Nephron progenitor cell (in vitro differentiated cells): ENCODE data around the gene CARD10.
"Not testable (repeated sequence)": the region's sequence is repeated elsewhere in the genome, so short reads cannot be mapped to it uniquely, and the experiment has no call there.

ENCODE experiments used
- DNase-seq: peaks from one replicate; pipeline ENCODE4 v3.0.0; 2021
- H3K27ac Mint-ChIP-seq: 2 replicates; pipeline ENCODE4 v1.8.0; 2021; ENCODE audit warnings: mild to moderate bottlenecking, moderate library complexity, mixed read lengths
- H3K27me3 Mint-ChIP-seq: 2 replicates; pipeline ENCODE4 v1.8.0; 2021; ENCODE audit warnings: mild to moderate bottlenecking, low read depth, mixed read lengths; ENCODE audit not compliant: poor library complexity
- H3K36me3 Mint-ChIP-seq: 2 replicates; pipeline ENCODE4 v1.8.0; 2021; ENCODE audit warnings: low read depth, mixed read lengths
- H3K4me1 Mint-ChIP-seq: 2 replicates; pipeline ENCODE4 v1.8.0; 2021; ENCODE audit warnings: mixed read lengths
- H3K4me3 Mint-ChIP-seq: 2 replicates; pipeline ENCODE4 v1.8.0; 2021; ENCODE audit warnings: mild to moderate bottlenecking, moderate library complexity, mixed read lengths
- H3K9me3 Mint-ChIP-seq: 2 replicates; pipeline ENCODE4 v1.8.0; 2021; ENCODE audit warnings: mild to moderate bottlenecking, moderate library complexity, mixed read lengths
- TF ChIP-seq, protein P1 (sequence below): fragments of 200-600 bp; sonication (generic); IDR thresholded peaks from 2 replicates; pipeline ENCODE4 v1.5.0; 2021; ENCODE audit warnings: antibody characterized with exemption

CARD10 gene

DNA sequence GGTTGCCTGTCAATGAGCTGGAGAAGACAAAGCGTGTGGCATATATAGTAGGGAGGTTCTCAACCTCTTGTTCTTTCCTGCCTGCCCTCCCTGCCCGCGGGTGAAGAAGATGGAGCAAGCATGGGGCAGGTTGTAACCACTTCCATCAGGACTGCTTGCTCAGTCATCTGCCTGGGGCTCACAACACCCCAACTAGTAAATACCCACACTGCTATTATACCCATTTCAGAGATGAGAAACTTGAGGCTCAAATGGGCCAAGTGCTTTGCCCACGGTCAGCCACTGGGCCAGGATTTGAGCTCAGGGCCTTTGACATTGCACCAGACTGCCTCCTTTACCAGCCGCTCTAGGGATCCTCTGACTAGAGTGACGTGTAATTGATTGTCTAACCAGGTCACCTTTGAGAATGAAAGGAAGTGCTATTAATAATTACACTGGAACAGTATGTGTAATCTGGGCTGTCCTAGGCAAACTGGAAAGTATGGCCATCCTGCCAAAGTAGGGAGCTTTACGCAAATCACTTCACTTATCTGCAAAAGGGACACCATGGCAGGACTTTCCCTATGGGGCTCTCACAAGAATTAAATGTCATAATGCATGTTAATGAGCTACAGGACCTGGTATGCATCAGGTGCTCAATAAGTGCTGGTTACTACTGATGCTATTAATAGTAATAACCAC is 38.2 kb upstream of the CARD10 start:
- Mint-ChIP-seq H3K27ac (peak overlapping the region; percentile 61), H3K4me1 (peaks cover 63% of the 10 kb centered on the region), H3K27me3 (peaks cover 15% of the 10 kb centered on the region), H3K4me3 (no peak overlapping the region), H3K36me3 (no peaks in the 10 kb centered on the region), H3K9me3 (no peaks in the 10 kb centered on the region)
- DNase-seq, result no peak
- TF ChIP-seq, protein P1, sequence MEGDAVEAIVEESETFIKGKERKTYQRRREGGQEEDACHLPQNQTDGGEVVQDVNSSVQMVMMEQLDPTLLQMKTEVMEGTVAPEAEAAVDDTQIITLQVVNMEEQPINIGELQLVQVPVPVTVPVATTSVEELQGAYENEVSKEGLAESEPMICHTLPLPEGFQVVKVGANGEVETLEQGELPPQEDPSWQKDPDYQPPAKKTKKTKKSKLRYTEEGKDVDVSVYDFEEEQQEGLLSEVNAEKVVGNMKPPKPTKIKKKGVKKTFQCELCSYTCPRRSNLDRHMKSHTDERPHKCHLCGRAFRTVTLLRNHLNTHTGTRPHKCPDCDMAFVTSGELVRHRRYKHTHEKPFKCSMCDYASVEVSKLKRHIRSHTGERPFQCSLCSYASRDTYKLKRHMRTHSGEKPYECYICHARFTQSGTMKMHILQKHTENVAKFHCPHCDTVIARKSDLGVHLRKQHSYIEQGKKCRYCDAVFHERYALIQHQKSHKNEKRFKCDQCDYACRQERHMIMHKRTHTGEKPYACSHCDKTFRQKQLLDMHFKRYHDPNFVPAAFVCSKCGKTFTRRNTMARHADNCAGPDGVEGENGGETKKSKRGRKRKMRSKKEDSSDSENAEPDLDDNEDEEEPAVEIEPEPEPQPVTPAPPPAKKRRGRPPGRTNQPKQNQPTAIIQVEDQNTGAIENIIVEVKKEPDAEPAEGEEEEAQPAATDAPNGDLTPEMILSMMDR, result no peak

DNA sequence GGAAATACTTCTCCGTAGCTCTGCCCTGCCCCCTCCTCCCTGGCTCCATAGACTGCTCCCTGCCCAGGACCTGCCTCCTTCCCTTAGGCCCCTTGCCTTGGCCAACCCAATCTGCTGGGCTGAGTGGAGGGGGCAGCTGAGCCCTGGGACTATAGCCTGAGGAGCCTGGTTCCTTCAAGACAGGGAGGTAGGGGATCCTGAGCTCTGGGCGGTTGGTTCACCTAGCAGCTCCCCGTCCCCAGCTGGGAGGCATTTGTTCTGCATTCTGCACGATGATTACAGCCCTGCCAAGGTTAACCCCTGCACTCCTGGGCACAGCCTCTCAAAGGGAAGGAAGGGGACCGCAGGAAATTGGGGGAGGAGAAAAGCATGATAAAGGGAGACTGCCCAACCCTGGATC is 37.5 kb upstream of the CARD10 start:
- TF ChIP-seq, protein P1, result no peak
- peaks cover 7% of the 10 kb centered on the region for H3K27me3 Mint-ChIP-seq
- no peak overlapping the region for H3K4me3 Mint-ChIP-seq
- peaks cover 63% of the 10 kb centered on the region for H3K4me1 Mint-ChIP-seq
- peak; percentile 30 for DNase-seq
- no peak overlapping the region for H3K27ac Mint-ChIP-seq
- H3K9me3 Mint-ChIP-seq, result no peaks in the 10 kb centered on the region
- no peaks in the 10 kb centered on the region for H3K36me3 Mint-ChIP-seq

DNA sequence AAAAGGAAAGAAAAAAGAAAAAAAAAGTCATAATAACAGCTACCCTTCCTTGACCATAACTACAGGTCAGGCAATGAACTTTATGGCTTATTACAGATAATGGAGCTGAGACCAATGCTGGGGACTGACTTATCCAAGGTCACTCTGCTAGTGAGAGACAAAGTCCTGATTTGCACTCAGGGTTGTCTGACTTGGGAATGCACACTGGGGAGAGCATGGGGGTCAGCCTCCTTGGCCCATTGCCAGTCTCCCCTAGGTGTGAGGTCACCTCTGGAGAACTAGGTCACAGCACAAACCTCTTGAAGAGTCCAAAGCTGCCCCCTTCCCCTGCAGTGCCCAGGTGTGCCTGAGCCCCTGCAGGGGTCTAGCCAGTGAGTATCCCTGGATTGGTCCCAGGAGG is 35.8 kb upstream of the CARD10 start:
- Mint-ChIP-seq H3K36me3 (no peaks in the 10 kb centered on the region), H3K27ac (no peak overlapping the region), H3K27me3 (peaks cover 6% of the 10 kb centered on the region), H3K4me3 (no peak overlapping the region), H3K4me1 (peaks cover 75% of the 10 kb centered on the region), H3K9me3 (no peaks in the 10 kb centered on the region)
- TF ChIP-seq, protein P1, result no peak
- DNase-seq, result no peak

DNA sequence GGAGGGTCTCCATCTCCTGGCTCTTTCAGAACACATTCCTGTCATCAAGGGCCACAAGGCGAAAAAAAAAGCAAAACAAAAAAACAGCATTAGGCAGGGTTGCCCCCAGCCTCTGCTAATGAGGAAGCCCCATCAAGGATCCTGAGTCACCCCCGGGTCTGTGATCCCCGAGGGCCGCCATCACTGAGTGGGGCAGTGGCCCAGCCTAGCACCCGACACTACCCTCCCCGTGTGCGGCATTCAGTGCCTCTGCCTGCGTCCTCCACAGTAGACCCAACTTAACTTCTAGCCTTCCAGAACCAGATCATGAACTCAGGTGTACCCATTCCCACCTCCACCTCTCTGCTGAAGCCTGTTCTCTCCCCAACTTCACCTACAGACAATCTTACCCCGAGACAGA is 34.5 kb upstream of the CARD10 start:
- H3K36me3 Mint-ChIP-seq, result no peaks in the 10 kb centered on the region
- TF ChIP-seq, protein P1, result no peak
- peaks cover 4% of the 10 kb centered on the region for H3K27me3 Mint-ChIP-seq
- peaks cover 78% of the 10 kb centered on the region for H3K4me1 Mint-ChIP-seq
- no peak for DNase-seq
- no peaks in the 10 kb centered on the region for H3K9me3 Mint-ChIP-seq
- H3K27ac Mint-ChIP-seq, result no peak overlapping the region
- peak overlapping the region; percentile 12 for H3K4me3 Mint-ChIP-seq

DNA sequence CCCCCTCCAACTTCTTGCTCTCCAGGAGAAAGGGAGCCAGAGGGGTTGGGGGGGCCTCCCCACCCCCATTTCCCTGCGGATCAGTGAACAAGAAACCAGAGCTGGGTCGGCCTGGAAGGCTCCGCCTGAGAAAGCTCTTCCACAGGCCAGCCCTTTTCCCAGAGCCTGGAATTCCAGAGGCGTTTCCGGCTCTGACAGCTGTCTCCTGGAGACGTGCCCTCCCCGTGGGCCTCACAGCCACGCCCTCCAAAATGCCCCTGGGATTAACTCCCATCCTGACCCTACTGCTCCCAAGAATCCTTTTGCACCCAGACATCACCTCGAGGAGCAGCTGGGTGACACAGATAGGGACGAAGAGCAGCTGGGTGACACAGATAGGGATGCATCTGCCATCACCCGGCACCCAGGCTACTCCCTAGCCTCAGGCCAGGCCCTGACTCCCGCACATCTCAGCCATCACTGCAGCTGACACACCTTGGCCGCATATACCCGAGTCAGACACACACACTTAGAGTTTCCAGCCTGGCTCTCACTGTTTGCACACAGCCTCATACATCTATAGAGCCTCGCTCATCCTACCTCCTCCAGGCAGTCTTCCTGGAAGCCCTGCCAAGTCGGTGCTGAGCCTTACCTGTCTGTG is 33.4 kb upstream of the CARD10 start:
- H3K36me3 Mint-ChIP-seq, result no peaks in the 10 kb centered on the region
- peak overlapping the region; percentile 32 for H3K4me3 Mint-ChIP-seq
- TF ChIP-seq, protein P1, result no peak
- H3K9me3 Mint-ChIP-seq, result no peaks in the 10 kb centered on the region
- peak; percentile 67 for DNase-seq
- peak overlapping the region; percentile 92 for H3K27ac Mint-ChIP-seq
- no peaks in the 10 kb centered on the region for H3K27me3 Mint-ChIP-seq
- peaks cover 76% of the 10 kb centered on the region for H3K4me1 Mint-ChIP-seq

DNA sequence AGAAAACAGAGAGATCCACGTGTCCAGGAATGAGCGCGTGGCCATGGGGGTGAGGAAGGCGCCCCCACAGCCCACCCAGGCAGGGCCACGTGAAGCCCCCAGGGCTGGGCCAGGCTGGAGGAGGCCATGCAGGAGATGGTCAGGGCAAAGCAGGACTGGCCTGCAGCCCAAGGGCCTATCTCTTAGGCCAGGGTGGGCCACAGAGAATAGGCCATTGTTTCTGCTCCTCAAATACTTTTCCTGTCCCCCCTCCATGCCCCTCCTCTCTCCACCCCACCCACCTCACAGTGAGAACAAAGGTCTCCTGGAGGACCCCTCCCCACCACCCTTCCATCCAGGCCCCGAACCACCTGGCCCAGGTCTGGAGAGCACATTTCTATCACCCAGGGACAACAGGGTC is 32.8 kb upstream of the CARD10 start:
- TF ChIP-seq, protein P1, result no peak
- H3K4me3 Mint-ChIP-seq, result peak overlapping the region; percentile 45
- H3K36me3 Mint-ChIP-seq, result no peaks in the 10 kb centered on the region
- peak overlapping the region; percentile 92 for H3K27ac Mint-ChIP-seq
- H3K4me1 Mint-ChIP-seq, result peaks cover 76% of the 10 kb centered on the region
- DNase-seq, result no peak
- no peaks in the 10 kb centered on the region for H3K27me3 Mint-ChIP-seq
- H3K9me3 Mint-ChIP-seq, result no peaks in the 10 kb centered on the region

DNA sequence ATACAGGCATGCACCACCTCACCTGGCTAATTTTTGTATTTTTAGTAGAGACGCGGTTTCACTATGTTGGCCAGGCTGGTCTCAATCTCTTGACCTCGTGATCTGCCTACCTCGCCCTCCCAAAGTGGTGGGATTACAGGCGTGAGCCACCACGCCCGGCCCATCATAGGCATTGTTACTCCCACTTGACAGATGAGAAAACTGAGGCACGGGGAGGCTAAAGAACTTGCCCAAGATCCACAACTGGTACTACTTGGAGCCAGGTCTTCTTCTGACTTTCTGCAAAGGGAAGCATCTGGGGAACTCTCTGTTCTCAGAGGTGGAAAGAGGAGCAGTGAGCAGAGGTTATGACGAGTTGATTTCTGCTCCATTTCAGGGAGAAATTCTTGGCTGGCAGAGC is 31.7 kb upstream of the CARD10 start:
- not testable (repeated sequence) for H3K27ac Mint-ChIP-seq, H3K27me3 Mint-ChIP-seq, H3K9me3 Mint-ChIP-seq, H3K4me3 Mint-ChIP-seq, H3K36me3 Mint-ChIP-seq, DNase-seq
- peaks cover 75% of the 10 kb centered on the region for H3K4me1 Mint-ChIP-seq
